Measurements from ENCODE around the gene RASGRP3. TPM values are rescaled to one million over a fixed set of nuclear protein-coding genes. Genes with fewer than 3 reads are reported as not detected.

Gene RASGRP3
- total and polyA plus RNA-seq, 9 of the 15 experiments (the other 6 are each of a cell fraction or from before 2014, with no cell fraction given) = 0.18 to 1.7 (median 1.2) TPM

GRCh38 chr2:33494155-33494779 is 17.8 kb downstream of the RASGRP3 start:
- BruUV-seq (replicated peaks) = no TSS peak
- H3K9me3 ChIP-seq (replicated peaks; ENCODE audit: control insufficient read depth, insufficient read depth, low read depth, low read length) = no peaks in the 10 kb centered on the region
- H3K9ac ChIP-seq (ENCODE audit: insufficient read depth in 1 of 2, low read depth in 2 of 2, low read length in 2 of 2) = no peak overlapping the region
- no peak overlapping the region for H2AFZ ChIP-seq (ENCODE audit: low read depth, low read length)
- no peak overlapping the region for H3K4me2 ChIP-seq (ENCODE audit: insufficient read depth, low read length)
- TF ChIP-seq CEBPG (CRISPR knock-in tag; IDR thresholded peaks at IDR 0.05) = no peak
- TF ChIP-seq CEBPG (tag; conservative IDR thresholded peaks at IDR 0.05 in 1 of 2, IDR thresholded peaks at IDR 0.05 in 1 of 2) = 0 out of 4 replicates have a peak, but pooled peaks of 1 of the 2 experiments have one; percentile 40
- TF ChIP-seq HNRNPK (IDR thresholded peaks at IDR 0.05; ENCODE audit: low read depth, low read length, poor library complexity, severe bottlenecking) = no peak
- no peak for TF ChIP-seq NONO (IDR thresholded peaks at IDR 0.05; ENCODE audit: low read depth in 2 of 2, low read length in 1 of 2)
- no peaks in the 10 kb centered on the region for H3K36me3 ChIP-seq (ENCODE audit: control insufficient read depth, insufficient read depth, low read length)
- H3K9me1 ChIP-seq (ENCODE audit: control insufficient read depth, insufficient read depth, low read length) = no peaks in the 10 kb centered on the region
- ChIA-PET CTCF (ENCODE audit: low intra/inter-chr PET ratio) (interaction anchor here (0.7 kb wide), 1 partner anchor 182 kb away, joined by 3 read pairs; no protein-coding TSS in a partner anchor), POLR2A (interaction anchor here (0.6 kb wide), 1 partner anchor 19 kb away, joined by 4 read pairs; no protein-coding TSS in a partner anchor)
- peaks cover 4 to 10% of the 10 kb centered on the region in 2 experiments; a peak in 4 of 5 replicates for H3K27me3 ChIP-seq (ENCODE audit: control insufficient read depth in 2 of 2, insufficient read depth in 2 of 2, low read length in 2 of 2)
- under 1% methylated on average over 10 of the region's 10 CpGs for WGBS (ENCODE audit: insufficient coverage, low coverage, missing lambda C conversion rate)
- no peak overlapping the region for H3K27ac ChIP-seq (ENCODE audit: extremely low read depth, low read depth, low read length)
- ATAC-seq (no peak), DNase-seq (ENCODE audit: extremely low read depth in 1 of 4, low spot score in 3 of 4) (no peak), FAIRE-seq (no peak)
- intact Hi-C loops (cut with micrococcal nuclease) = no loop called here
- in situ Hi-C loops (cut with MboI) = no loop called here
- H3K4me3 ChIP-seq = no peak overlapping the region
- no peaks in the 10 kb centered on the region for H3K4me1 ChIP-seq (replicated peaks in 1 of 2; ENCODE audit: control insufficient read depth in 2 of 2, insufficient read depth in 2 of 2, low read length in 2 of 2)
- H3K79me2 ChIP-seq (ENCODE audit: control insufficient read depth, insufficient read depth, low read length) = no peaks in the 10 kb centered on the region
- H4K20me1 ChIP-seq (replicated peaks; ENCODE audit: control insufficient read depth, insufficient read depth, low read length) = no peaks in the 10 kb centered on the region

Data from K562 (cell line).